Esophagus mucosa (tissue), 1 donor: ENCODE results near the gene CMIP. TPM values are rescaled to one million over a fixed set of nuclear protein-coding genes. Genes with fewer than 3 reads are reported as not detected.

Experiments used
- ATAC-seq: fragments of 200-7000 bp; cut with Tn5 transposase; one replicate; pipeline ENCODE4 v1.9.1; 2020
- total RNA-seq: library from RNA; stranded (reverse); gene quantifications from one replicate; pipeline ENCODE4 v1.2.4, GENCODE V29; 2023
- donor health status: DM: yes; HTN: yes; CAD: no.

CMIP gene
- total RNA-seq, 1 donor from 2014 or later, result 47.0 TPM

DNA sequence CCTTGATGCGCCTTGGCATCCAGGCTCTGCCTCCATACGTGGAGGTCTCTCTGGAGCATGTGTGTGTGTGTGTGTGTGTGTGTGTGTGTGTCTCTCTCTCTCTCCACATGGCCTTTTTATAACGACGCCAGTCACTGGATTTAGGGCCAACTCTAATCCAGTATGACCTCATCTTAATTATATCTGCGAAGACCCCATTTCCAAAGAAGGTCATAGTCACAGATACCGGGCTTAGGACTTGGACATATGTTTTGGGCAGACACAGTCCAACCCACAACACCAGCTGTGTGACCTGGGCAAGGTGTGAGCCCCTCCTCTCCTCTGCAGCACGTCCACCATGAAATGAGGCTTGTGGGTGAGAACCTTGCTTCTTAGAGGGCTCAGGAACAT is 196.1 kb downstream of the CMIP start:
- ATAC-seq, result no peak

DNA sequence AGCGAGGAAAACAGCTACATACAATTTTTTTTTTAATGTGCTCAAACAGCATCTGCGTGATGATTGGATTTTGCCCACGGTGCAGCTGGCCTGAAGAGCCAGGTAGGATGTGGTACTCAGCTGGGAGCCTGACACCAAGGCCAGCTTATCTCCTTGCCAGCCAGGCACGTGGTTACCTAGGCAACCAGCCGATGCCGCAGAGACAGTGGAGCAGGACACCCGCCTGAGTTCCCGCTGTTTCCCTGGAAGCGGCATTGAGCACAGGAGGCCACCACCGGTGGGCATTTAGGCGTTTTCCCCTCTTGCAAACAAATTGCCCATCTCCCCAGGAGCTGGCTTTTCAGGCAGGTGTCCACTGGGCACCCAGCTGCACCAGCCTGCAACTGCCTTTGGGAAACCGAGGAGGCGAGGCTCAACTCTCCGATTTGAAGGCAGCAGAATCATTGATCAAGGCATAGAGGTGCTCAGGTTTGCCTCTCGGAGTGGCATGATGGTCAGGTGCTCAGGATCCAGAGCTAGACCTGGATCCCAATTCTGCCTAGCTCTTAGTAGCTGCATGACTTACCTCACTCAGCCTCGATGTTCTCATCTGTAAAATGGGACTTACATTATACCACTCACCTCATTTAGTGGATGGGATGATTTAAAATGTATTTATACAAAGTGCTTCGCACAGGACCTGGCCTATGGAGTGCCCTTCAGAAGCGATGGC is 196.9 kb downstream of the CMIP start:
- no peak for ATAC-seq

- no peak for ATAC-seq
Measured at GRCh38 chr16:81642107-81642436, 197.5 kb downstream of the CMIP start.

- no peak for ATAC-seq
Measured at GRCh38 chr16:81642943-81643342, 198.3 kb downstream of the CMIP start.

DNA sequence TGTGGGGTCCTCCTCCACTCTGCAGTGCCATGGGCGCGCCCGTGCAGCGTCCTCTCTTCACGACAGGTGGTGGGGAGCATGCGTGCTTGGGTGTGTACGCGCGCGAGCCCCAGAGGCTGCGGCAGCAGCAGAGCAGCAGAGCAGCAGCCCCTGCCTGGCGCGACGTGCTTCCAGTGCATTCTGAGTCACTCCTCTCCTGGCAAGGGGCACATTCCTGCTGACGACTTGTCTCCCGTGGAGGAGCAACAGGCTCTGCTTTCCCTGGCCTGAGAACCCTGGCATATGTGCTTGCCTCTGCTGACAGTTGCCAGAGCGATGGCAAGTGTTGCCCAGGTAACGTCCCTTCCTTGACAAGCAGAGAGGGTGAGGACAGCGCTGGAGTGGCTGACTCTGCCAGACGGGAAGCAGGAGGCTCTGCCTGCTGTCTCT is 200.7 kb downstream of the CMIP start:
- peak; percentile 82 for ATAC-seq

- ATAC-seq, result no peak
Measured at GRCh38 chr16:81645925-81646324, 201.3 kb downstream of the CMIP start.

- ATAC-seq, result no peak
Measured at GRCh38 chr16:81646561-81646960, 202.0 kb downstream of the CMIP start.

DNA sequence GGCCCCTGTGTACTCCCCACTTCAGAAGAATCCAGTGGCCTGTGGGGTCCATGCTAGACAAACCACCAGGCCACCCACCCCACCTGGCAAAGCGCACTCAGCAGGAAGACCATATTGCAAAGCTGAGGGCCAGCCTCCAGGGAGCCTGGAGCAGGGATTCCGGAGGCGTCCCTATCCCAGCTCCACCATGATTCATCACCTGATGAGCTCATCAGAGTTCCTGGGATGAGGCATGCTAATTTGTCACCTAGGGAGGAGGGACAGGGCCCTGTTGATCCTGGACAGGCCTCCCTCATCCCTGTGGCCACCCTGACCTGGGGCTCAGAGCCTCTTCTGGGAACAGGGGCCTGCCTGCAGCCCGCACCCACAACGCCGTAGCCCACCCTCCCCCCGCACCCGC is 202.9 kb downstream of the CMIP start:
- peak; percentile 37 for ATAC-seq

- ATAC-seq, result no peak
Measured at GRCh38 chr16:81649561-81650184, 205.1 kb downstream of the CMIP start.

DNA sequence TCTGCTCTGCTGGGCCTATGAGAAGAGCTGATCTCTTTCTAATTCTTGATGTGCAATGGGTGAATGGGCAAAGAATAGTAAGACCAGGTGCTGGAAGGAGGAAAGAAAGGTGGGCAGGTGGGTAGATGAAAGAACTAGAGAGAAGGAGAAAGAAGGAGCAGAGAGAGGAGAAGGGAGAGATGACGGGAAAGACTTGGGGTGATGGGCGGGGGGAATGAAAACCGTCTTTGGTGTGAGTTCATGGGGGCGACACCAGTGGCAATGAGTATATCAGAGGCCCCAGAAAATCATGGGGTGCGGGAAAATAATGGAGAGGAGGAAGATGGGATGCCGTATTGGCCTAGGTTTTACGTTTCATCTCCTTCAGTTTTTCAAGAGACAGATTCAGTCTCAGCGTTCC is 205.7 kb downstream of the CMIP start:
- ATAC-seq, result no peak

- no peak for ATAC-seq
Measured at GRCh38 chr16:81650982-81651562, 206.5 kb downstream of the CMIP start.

GRCh38 chr16:81651758-81652718 is 207.4 kb downstream of the CMIP start:
- no peak for ATAC-seq

DNA sequence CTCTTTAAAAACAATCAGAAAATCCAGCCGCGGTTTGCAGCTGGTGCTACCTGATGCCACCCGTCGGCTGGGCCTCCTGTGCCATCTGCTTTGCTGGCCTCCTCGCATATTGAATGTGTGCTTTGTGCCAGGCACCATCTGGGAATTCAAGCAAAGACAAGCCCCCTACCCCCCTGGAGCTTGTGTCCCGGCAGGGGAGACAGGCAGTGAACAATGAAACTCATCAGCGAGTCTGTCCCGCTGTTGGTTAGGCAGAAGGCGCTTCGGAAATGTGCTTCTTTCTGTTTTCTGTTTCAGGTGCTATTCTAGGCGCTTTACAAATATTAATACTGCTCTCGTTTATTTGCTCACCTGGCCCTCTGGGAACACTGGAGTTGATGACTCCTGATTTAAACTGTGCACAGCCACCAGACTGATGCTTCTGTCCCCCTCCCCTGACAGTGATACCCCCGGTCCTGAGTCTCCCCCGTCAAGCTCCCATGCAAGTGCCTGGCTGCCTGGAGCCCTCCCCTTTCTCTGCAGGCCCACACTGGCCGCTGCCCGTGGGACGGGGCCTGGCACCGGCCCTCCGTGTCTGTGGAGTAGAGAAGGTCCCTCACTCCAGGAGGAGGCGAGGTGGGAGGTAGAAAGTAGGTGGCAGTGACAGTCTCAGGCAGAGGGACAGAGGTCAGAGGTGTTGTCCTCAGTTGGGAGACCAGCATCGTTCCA is 208.3 kb downstream of the CMIP start:
- ATAC-seq, result no peak

DNA sequence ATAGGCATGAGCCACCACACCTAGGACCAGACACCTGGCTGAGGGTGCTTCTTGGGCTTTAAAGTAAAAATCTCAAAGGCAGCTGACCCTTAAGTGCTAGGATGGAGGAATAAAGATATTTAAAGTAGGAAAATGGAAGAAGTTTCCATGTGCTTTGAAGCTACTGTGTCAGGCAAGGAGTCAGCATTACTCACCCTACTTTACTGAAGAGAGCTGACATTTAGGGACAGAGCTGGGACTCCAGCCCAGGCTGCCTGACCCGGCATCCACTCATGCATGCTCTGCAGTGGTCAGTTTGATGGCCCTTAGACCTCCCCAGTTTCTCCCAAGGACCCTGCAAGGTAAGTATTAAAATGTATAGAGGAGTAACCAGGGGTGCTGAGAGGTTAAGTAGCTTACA is 209.7 kb downstream of the CMIP start:
- no peak for ATAC-seq

DNA sequence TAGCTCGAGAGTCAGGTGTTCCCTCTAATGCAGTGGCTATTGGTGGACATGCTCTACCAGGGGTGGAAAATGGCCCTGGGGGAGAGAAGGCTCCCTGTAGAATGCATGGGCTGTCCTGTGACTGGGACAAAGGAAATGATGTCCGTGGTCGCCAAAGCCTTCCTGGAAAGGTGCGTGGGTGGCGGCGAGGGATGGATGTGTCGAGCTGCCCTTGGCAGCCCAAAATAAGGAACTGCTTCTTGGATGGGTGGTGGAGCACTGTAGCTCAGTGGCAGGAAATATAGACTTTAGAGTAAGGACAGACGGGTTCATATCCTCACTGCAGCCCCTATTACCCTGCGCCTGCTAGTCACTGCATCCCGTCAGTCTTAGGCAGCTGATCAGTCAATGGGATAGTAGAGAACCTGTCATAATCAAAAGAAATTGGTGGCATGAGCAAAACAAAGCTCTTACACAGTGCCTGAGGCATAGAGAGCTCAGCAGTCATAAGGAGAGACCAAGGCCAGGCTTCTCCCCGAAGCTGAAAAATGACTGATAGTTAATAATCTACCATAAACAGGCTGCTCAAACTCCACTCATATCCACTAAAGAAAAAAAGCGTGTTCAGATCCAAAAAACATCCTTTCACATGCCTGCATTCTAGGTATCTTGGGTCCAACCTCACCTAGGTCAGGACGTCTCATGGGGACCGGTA is 211.0 kb downstream of the CMIP start:
- no peak for ATAC-seq

DNA sequence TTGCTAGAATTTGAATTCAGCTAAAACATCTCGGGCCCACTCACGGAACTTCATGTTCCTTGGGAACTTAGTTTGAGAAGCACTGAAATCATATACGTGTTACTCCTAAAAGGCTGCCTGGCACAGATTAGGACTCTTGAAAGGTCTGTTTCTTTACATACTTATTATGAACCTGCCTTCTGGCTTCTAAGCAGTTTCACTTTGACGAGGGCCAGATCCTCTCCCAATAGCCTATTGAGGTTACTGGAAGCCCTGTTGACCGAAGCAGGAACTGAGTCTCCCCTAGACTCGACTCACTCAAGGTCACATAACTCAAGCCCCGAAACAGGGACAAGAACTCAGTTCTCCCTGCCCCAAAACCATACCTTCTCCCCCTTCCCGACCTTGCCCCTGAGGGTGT is 212.6 kb downstream of the CMIP start:
- no peak for ATAC-seq

GRCh38 chr16:81657781-81658180 is 213.2 kb downstream of the CMIP start:
- no peak for ATAC-seq

DNA sequence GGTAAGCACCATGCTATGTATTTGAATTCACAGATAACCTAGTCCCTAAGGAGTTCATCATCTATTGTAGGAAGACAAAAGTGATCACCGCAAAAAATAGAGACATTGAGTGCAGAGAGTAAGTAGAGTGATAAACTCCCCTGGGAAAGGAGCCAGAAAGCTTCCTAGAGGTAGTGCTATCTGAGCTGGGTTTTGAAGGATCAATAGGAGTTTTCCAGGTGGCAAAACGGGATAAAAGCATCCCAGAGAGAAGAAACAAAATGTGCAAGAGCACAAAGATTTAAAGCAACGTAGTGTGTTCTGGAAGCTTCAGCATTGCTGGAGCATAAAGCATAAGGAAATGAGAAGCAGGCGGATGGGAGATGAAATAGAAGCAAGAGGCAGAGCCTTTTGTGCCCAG is 213.8 kb downstream of the CMIP start:
- no peak for ATAC-seq

DNA sequence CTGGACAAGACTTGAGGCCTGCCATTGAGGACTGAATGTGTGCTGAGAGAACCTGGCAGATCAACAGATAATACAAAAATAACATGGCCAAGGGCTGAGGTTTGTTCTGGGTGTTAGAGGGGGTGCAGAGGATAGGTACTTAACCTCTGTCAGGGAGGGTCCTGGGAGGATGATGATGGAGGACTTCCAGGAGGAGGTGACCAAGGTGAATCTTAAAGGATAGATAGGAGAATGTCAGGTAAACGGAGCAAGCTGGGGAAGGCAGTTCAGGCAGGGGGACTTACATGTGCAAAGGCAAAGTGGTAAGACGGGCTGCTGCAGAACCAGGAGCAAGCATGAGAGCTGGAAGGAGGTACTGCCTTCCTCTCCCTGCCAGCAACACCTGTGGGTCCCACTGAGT is 214.6 kb downstream of the CMIP start:
- no peak for ATAC-seq

DNA sequence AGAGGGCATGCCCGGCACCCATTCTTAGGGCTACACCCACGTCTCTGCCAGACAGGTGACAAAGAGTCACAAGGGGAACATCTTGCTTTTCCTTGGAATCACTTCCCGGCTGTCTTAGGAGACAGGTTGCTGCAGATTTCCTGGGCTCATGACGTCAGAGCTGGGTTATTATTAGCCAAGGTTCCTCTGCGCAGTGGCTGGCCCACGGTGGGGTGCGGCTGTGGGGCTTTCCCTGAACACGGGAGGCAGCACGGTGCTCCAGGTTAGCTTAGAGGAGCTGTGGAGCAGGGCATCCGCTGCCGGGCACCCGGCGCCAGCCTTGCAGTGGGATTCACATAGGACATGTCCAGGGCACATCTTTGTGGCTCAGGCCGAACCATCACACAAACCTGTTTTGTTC is 216.5 kb downstream of the CMIP start:
- ATAC-seq, result peak; percentile 88

GRCh38 chr16:81664153-81664552 is 219.5 kb downstream of the CMIP start:
- no peak for ATAC-seq

DNA sequence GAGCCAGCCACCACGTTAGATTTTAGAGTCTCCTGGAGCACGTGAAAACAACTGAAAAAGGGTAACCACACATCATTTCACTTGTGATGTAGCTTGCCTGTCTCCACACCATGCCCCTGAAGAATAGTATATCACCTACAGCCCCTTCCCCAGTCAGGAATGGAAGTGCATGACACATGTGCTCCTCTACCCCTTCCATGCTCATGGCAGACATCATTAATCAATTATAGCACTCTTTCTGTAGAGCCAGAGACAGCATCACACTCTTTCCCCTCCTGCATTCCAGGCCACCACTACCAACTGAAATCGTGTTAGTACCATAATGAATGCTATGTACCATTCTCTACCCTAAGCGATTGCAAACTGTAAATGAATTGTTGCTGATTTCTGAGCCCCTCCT is 221.0 kb downstream of the CMIP start:
- no peak for ATAC-seq
